ENCODE measurements around the gene FAM174B.

DNA sequence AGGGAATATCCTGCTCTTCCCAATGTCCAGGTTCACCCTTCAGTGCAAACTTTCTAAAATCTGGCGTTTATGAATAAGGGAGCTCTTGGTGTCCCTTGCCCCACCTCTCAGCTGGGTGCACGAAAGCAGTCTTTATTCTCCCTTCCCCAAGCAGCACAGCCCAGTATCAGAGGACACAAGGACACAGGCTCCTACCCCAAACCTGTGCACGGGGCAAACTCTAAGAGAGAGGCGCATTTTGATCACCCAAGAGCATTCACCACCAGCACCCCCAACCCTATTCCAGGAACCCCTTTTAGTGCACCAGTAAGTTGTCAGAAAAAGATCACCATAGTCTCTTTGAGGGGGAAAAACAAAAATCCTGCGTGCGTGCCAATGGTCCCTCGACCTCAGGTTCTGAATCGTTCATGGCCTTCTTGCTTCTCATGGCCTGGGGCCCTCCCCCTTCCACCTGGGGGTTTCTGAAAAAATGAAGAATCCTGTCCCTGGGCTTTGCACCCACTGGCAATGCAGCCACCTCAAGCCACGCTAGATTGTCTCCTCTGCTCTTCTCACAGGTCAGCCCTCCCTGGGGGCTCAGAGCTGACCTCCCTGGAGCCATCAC is 78.9 kb downstream of the FAM174B start:
- no peak for TF ChIP-seq TEAD4 (IDR thresholded peaks at IDR 0.05)
- no peak for TF ChIP-seq EP300 (IDR thresholded peaks at IDR 0.05; ENCODE audit: borderline replicate concordance)
- TF ChIP-seq, protein P1, sequence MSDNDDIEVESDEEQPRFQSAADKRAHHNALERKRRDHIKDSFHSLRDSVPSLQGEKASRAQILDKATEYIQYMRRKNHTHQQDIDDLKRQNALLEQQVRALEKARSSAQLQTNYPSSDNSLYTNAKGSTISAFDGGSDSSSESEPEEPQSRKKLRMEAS (IDR thresholded peaks at IDR 0.05): no peak
- TF ChIP-seq, protein P2, sequence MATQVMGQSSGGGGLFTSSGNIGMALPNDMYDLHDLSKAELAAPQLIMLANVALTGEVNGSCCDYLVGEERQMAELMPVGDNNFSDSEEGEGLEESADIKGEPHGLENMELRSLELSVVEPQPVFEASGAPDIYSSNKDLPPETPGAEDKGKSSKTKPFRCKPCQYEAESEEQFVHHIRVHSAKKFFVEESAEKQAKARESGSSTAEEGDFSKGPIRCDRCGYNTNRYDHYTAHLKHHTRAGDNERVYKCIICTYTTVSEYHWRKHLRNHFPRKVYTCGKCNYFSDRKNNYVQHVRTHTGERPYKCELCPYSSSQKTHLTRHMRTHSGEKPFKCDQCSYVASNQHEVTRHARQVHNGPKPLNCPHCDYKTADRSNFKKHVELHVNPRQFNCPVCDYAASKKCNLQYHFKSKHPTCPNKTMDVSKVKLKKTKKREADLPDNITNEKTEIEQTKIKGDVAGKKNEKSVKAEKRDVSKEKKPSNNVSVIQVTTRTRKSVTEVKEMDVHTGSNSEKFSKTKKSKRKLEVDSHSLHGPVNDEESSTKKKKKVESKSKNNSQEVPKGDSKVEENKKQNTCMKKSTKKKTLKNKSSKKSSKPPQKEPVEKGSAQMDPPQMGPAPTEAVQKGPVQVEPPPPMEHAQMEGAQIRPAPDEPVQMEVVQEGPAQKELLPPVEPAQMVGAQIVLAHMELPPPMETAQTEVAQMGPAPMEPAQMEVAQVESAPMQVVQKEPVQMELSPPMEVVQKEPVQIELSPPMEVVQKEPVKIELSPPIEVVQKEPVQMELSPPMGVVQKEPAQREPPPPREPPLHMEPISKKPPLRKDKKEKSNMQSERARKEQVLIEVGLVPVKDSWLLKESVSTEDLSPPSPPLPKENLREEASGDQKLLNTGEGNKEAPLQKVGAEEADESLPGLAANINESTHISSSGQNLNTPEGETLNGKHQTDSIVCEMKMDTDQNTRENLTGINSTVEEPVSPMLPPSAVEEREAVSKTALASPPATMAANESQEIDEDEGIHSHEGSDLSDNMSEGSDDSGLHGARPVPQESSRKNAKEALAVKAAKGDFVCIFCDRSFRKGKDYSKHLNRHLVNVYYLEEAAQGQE (IDR thresholded peaks at IDR 0.05; ENCODE audit: low read depth): no peak
- TF ChIP-seq TCF12 (IDR thresholded peaks at IDR 0.05; ENCODE audit: low read depth): no peak

Data from Ishikawa (cell line).